ENCODE results near the gene SFRP4. TPM values are rescaled to one million over a fixed set of nuclear protein-coding genes. Genes with fewer than 3 reads are reported as not detected.

SFRP4 gene
- total and polyA plus RNA-seq, 4 donors: under 0.01 to 0.28 (median 0.19) TPM

- no peak overlapping the region for H3K9ac ChIP-seq (ENCODE audit: low read depth in 1 of 2, low read length in 2 of 2)
- WGBS: 89% methylated on average over 2 of the region's 2 CpGs
- no peaks in the 10 kb centered on the region for H3K36me3 ChIP-seq (ENCODE audit: control insufficient read depth in 4 of 4, insufficient read depth in 3 of 4, low read depth in 1 of 4, low read length in 3 of 4)
- H3K27ac ChIP-seq (ENCODE audit: low read depth in 1 of 2, low read length in 2 of 2): no peak overlapping the region
- H3K4me1 ChIP-seq (ENCODE audit: control insufficient read depth in 4 of 4, insufficient read depth in 4 of 4, low read length in 3 of 4): peaks cover 0 to 10% (median 4%) of the 10 kb centered on the region in 4 donors
- no peaks in the 10 kb centered on the region for H3K27me3 ChIP-seq (ENCODE audit: control insufficient read depth in 4 of 4, insufficient read depth in 4 of 4, low read length in 3 of 4)
- no peak for TF ChIP-seq NR2F2 (IDR thresholded peaks at IDR 0.05)
- TF ChIP-seq JUND (IDR thresholded peaks at IDR 0.05): no peak
- TF ChIP-seq GABPA (IDR thresholded peaks at IDR 0.05 in 1 of 2, conservative IDR thresholded peaks at IDR 0.05 in 1 of 2): no peak
- no peak for TF ChIP-seq MAX (IDR thresholded peaks at IDR 0.05)
- no peak for TF ChIP-seq YY1 (IDR thresholded peaks at IDR 0.05)
- TF ChIP-seq REST (IDR thresholded peaks at IDR 0.05): no peak
- no peak for TF ChIP-seq RAD21 (IDR thresholded peaks at IDR 0.05)
- no peak for TF ChIP-seq SP1 (IDR thresholded peaks at IDR 0.05)
- no peak for TF ChIP-seq FOXA2 (IDR thresholded peaks at IDR 0.05)
- no peak for TF ChIP-seq RXRA (IDR thresholded peaks at IDR 0.05)
- TF ChIP-seq CTCF (IDR thresholded peaks at IDR 0.05; ENCODE audit: low read depth, low read length, missing input control): no peak
- TF ChIP-seq TAF1 (conservative IDR thresholded peaks at IDR 0.05): no peak
- H3K9me3 ChIP-seq (ENCODE audit: control insufficient read depth in 4 of 4, low read length in 3 of 4): no peaks in the 10 kb centered on the region
- no peak overlapping the region for H3K4me3 ChIP-seq (ENCODE audit: low read depth in 1 of 3, low read length in 3 of 3)
- no peak for DNase-seq (ENCODE audit: low spot score)
These were observed 28.1 kb upstream of the SFRP4 start for GRCh38 chr7:37944737-37945054.

- H3K4me1 ChIP-seq (ENCODE audit: control insufficient read depth in 4 of 4, insufficient read depth in 4 of 4, low read length in 3 of 4): peaks cover 0 to 11% (median 5%) of the 10 kb centered on the region in 4 donors
- no peak overlapping the region for H3K27ac ChIP-seq (ENCODE audit: low read depth in 1 of 2, low read length in 2 of 2)
- no peaks in the 10 kb centered on the region for H3K9me3 ChIP-seq (ENCODE audit: control insufficient read depth in 4 of 4, low read length in 3 of 4)
- no peak for TF ChIP-seq CTCF (IDR thresholded peaks at IDR 0.05; ENCODE audit: low read depth, low read length, missing input control)
- TF ChIP-seq FOXA1 (IDR thresholded peaks at IDR 0.05): no peak
- no peak for TF ChIP-seq GABPA (IDR thresholded peaks at IDR 0.05 in 1 of 2, conservative IDR thresholded peaks at IDR 0.05 in 1 of 2)
- TF ChIP-seq HNF4A (conservative IDR thresholded peaks at IDR 0.05): no peak
- TF ChIP-seq ATF3 (IDR thresholded peaks at IDR 0.05): no peak
- no peak for TF ChIP-seq RAD21 (IDR thresholded peaks at IDR 0.05)
- TF ChIP-seq SP1 (IDR thresholded peaks at IDR 0.05): no peak
- TF ChIP-seq YY1 (IDR thresholded peaks at IDR 0.05): no peak
- no peak for TF ChIP-seq EGR1 (IDR thresholded peaks at IDR 0.05; ENCODE audit: low read depth in 2 of 2)
- no peak for TF ChIP-seq ZBTB33 (IDR thresholded peaks at IDR 0.05)
- no peak for TF ChIP-seq JUND (IDR thresholded peaks at IDR 0.05)
- no peak for TF ChIP-seq NR2F2 (IDR thresholded peaks at IDR 0.05)
- no peak for TF ChIP-seq MAX (IDR thresholded peaks at IDR 0.05)
- WGBS: 85% methylated on average over 8 of the region's 8 CpGs
- H3K36me3 ChIP-seq (ENCODE audit: control insufficient read depth in 4 of 4, insufficient read depth in 3 of 4, low read depth in 1 of 4, low read length in 3 of 4): no peaks in the 10 kb centered on the region
- no peak for DNase-seq (ENCODE audit: low spot score)
- H3K4me3 ChIP-seq (ENCODE audit: low read depth in 1 of 3, low read length in 3 of 3): no peak overlapping the region
- no peak overlapping the region for H3K9ac ChIP-seq (ENCODE audit: low read depth in 1 of 2, low read length in 2 of 2)
- H3K27me3 ChIP-seq (ENCODE audit: control insufficient read depth in 4 of 4, insufficient read depth in 4 of 4, low read length in 3 of 4): no peaks in the 10 kb centered on the region
These were observed 27.5 kb upstream of the SFRP4 start for GRCh38 chr7:37943905-37944736.

Data from liver (tissue), 9 donors.